Stimulated activated CD8-positive, alpha-beta memory T cell treated with anti-CD3 and anti-CD28 coated beads, Interleukin-2, amount 100 ng/mL, for 1 hour (primary cell): Measurements from ENCODE around the gene ERGIC1.
A peak's percentile ranks its signal among the peaks of the same experiment; 100 is the strongest.
"Not testable (repeated sequence)": the region's sequence is repeated elsewhere in the genome, so short reads cannot be mapped to it uniquely, and the experiment has no call there.

Source experiments
- DNase-seq, 2 donors: peaks; one replicate each; pipeline ENCODE4 v3.0.0-alpha.2; 2020; ENCODE audit warnings: low read depth in 2 of 2

ERGIC1 gene, protein sequence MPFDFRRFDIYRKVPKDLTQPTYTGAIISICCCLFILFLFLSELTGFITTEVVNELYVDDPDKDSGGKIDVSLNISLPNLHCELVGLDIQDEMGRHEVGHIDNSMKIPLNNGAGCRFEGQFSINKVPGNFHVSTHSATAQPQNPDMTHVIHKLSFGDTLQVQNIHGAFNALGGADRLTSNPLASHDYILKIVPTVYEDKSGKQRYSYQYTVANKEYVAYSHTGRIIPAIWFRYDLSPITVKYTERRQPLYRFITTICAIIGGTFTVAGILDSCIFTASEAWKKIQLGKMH

DNA sequence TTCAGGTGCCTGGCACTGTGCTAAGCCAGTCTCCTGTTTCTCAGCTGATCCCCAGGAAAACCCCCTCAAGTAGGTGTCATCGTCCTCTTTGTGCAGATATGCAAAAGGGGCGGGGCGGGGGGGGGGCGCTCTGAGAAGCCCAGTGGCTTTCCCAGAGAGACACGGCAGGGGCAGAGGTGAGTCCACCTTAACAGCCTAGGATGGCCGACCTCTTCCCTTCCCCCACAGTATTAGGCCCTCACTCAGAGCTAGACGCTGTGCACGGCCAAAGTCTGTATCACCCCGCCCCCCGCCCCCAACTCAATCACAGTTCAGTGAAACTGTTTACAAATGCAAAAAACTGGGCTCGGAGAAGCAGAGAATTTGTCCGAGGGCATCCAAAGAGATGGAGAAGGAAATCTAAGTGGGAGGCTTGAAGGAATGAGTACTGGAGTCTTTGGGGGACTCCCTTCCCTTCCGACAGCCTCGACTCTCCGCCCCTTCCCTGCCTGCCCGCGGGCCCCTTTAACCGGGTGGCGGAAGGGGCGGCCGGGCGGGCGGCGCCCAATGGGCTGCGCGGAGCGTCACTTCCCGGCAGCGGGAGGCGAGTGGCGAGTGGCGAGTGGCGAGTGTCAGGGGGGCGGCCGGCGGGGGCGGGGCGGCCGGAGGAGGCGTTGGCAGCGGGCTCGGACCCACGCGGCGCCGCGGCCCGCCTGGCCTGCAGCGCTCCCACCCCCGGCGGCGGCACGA lies at the start of gene ERGIC1:
Gene ERGIC1 (plus strand): TSS at position 566 of the 729 bp plus-strand sequence. CDS start 163 bp downstream, at position 729.
- peak; percentile 39 to 51 for DNase-seq

DNA sequence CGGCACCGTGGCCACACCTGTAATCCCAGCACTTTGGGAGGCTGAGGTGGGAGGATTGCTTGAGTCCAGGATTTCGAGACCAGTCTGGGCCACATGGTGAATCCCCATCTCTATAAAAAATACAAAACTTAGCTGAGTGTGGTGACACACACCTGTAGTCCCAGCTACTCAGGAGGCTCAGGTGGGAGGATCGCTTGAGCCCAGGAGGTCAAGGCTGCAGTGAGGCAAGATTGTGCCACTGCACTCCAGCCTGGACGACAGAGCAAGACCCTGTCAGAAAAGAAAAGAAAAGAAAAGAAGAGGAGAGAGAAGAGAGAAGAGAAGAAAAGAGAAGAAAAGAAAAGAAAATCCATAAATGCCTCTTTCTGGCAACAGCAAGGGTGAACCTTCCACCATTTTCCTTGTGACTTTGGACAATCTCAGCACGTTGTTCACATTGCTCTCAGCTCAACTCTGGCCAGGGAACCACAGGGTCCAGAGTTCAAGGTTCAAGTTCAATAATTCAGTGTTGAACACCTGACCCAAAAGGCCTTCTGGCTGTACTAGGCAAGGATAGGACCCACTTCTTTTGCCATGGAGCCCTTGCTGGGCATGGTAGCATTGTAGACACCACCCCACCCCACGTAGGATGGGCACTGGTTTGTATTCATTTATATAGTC lies 48.5 kb upstream of the ERGIC1 start:
- no peak for DNase-seq

DNA sequence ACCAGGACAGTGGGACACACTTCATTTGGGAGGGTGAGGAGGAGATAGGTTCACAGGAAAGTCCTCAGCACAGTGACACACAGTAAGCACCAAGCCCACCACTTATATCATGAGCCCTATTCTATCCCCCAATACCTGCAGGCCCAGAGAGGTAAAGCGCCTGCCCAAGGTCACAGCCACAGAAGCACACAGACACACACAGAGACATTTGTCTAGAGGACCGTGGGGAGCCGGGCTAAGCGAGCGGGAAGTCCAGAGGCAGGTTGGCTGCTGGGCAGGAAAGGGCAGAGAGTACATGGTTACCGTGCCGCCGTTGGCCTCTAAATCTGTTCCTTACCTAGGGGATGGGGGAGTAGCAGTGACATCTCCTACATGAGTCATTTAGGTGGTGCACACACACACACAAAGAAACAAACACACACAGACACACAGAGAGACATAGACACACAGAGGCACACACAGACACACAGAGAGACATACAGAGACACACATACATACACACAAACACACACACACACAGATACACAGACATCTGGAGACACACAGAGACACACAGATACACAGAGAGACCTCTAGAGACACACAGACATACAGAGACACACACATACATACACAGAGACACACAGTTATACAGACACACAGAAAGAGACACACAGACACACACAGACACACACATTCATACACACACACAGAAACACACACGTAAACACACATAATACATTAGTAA lies 47.2 kb upstream of the ERGIC1 start:
- DNase-seq = no peak

DNA sequence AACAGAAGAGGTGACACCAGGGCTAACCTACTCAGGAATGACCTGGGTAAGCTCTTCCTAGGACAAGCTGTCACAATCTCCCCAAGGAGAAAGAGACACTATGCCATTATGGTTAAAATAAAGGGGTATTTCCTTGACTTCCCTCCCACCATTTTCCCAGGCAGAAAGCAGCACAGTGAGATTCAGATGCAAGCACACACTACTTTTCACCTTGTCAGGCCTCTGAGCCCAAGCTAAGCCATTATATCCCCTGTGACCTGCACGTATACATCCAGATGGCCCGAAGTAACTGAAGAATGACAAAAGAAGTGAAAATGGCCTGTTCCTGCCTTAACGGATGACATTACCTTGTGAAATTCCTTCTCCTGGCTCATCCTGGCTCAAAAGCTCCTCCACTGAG lies 46.5 kb upstream of the ERGIC1 start:
- not testable (repeated sequence) for DNase-seq

DNA sequence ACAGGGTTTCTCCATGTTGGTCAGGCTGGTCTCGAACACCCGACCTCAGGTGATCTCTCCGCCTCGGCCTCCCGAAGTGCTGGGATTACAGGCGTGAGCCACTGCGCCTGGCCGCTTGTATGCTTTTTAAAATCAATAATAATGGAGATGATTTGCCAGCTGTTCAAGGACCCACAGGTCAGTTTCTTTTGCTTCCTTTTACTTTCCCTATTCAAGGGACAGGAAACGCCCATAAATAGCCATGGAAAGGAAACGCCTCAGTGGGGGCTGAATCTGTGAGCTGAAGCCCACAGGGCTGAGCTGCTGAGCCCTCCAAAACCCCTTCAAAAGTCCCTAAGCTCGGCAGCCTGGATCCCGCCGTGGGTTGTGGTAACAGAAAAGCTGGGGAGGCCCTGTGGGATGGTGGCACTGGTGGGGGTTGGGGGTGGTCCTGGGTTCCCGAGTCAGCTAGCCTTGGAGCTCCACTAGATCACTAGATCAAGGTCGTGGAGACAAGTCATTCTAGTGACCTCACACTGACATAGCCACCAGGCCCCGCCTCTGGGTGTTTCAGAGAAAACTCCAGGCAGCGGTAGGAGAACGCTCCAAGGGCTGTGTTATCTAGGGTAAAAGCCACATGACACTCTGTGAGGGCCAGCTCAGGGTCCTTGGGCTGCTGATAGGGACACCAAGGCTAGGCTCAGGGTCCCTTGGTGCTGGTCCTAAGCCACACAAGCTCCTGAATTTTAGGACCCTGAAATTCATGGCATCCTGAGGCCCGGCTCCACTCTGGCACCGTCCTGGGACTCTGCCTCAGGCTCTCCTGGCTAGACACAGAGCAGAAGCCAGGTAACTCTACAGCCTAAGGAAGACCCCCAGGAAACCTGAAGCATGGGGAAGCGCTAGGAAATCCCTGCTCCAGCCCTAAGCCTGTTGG lies 45.0 kb upstream of the ERGIC1 start:
- DNase-seq = no peak

DNA sequence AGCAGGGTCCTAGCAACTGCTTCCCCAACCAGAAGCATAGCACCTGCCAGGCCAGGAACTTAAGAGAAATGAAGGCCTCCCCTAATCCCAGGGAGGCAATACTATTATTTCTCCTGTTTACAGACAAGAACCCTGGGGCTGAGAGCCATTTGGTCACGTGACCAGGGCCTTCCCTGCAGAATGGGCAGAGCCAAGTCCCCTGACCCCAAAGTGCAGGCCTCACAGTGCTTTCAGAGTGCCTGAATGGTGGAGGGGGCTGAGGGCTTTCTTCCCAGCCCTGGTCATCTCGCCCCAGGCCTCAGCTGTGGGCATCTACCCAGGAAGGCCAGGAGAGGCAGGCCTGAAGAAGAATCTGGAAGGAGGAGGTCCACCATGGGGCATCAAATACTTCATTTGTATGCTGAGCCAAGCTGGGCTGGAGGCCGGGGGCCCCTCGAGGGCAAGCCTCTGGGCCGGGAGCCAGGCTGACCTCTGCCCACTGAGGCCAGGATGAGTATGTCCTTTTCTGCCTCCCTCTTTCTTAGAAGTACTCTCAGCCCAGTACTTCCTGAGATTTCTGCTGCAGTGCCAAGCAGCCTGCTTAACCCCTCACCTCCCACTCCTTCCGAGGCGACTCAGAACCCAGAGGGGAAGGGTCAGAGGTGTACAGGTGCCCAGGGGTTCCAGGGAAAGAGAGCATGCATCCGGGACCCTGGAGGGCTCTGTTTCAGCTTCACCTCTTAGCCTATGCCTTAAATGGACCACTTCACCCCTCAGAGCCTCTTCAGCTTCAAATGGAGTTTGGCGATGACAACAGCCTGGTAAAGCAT lies 44.2 kb upstream of the ERGIC1 start:
- no peak for DNase-seq

DNA sequence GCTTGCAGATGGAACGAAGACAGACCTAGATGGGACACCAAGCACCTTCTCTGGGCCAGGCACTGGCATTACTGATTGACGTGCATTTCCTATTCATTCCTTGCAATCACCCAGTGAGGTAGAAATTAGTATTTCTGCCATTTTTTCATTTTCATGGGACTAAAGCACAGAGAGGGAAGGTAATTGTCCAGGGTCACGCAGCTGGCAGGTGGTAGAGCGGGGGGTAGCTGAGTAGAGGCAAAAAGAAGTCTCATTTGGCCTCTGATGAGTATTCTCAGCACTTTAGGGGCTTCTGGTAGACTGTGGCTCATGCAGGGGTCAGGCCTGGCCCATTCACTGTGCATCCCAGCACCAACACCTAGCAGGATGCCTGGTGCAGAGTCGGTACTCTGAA lies 43.6 kb upstream of the ERGIC1 start:
- no peak for DNase-seq

DNA sequence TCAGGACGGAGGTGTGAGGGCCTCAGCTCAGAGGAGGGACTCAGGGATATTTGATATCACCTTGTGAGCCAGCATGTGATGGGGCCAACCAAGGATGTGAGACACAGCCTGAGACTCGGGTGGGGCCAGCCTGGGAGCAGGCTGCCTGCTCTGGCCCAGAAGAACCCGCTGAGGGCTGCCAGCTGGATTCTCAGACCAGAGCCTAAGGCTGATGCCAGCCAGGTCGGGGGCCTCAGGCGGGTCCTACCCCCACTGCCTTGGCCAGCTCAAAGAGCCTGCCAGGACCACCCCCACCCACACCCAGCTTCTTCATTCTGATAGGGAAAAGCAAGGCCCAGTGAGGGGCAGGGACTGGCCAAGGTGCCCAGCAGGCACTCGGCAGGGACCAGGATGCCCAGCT lies 42.8 kb upstream of the ERGIC1 start:
- no peak for DNase-seq

DNA sequence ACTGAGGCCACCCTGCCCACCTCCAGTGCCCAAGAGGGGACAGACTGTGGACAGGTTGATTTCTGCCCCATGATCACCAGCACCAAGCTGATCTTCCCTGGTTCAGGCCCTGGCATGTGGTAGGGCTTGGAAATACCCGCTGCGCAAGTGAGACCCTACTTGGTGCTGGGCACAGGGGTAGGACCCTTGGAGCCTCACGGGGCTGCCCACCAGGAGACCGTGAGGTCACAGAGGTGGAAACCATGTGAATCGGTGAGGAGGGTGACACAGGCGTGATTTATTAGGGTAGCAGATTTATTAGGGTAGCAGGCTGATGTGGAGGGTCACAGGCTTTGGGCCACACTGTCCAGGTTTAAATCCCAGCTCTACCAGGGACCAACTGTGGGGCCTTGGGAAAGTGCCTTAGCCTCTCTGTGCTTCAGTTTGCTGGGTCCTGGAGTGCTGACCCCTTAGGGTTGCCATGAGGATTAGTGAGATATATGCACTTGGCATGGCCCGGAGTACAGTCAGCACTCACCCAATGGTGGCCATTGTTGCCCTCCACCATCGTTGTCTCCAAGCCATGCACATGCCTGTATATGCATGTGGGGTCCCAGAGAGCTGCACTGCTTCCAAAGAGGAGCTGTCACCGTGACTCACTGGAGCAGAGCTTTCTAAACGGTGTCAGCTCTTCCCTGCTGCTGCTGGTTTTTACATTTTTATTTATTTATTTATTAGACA lies 42.2 kb upstream of the ERGIC1 start:
- DNase-seq = no peak

DNA sequence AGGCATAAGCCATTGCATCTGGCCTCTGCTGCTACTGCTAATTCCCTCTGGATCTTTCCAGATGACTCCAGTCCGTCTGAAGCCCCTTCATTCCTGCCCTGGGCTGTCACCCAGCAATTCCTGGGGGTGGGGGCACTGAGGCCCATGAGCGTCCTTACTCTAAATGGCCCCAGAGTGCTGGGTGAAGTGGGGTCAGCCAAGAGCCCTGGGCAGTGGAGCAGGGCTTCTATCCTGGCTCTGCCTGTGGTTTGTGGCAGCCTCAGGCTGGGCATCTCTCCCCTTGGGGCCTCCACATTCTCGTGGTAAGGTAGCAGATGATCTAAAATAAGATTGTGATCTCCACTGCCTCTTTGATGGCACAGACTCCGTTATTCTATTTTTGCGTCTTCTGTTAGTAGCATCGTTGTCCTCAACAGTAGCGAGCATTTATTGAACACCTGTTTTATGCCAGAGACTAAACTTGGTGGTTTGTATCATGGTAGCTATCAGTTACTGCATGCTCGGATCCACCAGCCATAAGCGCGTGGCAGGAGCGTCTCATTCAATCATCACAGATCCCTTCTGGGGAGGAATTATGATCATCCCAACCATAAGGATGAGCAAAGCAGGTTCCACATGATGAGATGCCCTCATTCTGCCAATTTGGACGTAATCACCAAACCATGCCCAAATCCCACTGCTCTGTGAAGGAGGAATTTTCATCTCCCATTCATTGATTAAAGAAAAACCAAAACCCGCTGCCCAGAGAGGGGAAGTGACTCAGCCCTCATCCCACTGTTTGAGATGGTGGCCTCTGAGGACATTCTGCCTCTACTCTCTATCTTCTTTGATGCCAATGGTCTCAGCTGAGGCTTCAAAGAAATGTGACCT lies 41.1 kb upstream of the ERGIC1 start:
- no peak for DNase-seq

DNA sequence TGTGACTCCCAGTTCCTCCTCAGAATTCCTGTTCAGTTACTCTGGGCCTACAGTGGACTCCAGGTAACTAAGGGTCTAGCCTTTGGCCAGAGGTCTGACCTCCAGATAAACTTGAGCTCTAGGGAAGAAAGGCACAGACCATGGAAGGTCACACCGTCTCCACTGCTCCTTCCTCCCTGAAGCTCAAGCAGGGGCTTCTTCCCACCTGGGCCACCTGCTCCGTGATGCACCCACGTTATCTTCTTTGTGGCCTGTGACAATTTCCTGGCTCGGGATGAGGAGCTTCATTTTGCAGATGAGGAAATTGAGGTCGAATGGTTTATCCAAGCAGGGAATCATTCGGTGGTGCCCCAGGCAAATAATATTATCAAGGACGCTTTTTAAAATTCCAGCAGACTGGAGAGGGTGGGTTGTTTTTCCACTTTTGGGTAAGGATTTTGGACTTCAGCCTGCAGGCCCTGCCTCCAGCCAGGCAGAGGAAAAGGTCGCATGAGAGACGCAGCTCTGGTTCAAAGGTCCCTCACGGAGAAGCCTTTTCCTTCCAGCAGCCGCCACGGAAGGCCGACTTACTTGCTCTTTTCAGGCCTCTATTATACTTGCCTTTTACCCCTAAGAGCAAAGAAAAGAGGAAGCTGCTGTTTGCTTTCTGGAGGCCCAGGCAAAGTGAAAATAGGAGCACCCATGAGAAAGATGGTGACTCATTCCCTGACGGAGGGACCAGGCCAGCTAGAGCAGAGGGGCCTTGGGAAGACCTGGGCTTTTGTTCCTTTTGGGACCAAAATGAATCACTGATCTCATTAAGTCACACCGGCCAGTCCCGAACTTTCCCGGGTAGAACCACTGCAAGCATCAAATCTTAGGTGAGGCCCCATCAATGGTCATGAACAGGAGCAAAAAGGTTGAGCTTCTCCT lies 40.2 kb upstream of the ERGIC1 start:
- no peak for DNase-seq

DNA sequence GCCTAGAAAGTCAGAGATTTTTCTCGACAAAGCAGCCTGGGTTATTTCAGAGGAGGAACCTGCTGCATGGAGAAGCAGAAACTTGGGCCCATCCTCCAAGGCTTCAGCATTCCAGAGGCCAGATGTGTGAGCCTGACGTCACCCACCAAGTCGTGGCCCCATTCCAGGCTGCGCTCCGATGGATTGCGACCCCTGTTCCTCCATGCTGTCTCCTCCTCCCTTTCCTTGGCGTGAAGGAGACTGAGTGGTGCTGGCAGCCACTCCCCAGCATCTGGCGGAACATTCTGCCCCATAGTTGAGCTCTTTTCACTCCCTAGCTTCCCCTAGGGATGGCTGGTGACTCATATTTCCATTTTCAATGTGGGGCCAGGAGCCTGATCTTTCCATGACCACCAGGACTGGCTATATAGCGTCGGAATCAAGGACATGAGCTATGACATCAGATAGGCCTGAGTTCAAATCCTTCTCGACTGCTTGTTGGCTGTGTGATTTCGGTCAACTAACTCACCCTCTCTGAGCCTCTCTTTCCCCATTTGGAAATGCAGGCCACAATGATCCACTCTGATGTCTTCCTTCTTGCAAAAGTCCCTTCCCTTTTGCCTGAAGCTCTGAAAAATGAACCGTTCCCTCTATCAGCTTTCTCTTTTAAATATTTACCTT lies 38.6 kb upstream of the ERGIC1 start:
- DNase-seq = no peak

DNA sequence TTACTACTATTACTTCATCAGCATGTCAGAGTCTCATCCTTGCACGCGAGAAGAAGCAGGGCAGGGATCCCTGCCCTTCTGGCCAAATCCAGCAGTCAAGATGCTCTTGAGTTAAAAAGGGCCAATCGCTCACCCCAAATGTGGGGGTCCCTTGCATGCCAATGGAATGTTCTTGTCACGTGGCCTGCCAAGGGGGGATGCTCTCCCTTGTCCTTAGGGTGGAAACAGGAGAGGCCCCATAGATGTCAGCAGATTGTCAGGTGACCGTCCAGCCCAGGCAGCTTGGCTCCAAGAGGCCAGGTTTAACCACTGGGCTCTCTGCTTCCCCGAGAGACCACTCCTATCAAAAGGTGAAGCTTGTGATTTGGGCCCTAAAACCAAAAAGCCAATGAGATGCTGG lies 37.7 kb upstream of the ERGIC1 start:
- no peak for DNase-seq

DNA sequence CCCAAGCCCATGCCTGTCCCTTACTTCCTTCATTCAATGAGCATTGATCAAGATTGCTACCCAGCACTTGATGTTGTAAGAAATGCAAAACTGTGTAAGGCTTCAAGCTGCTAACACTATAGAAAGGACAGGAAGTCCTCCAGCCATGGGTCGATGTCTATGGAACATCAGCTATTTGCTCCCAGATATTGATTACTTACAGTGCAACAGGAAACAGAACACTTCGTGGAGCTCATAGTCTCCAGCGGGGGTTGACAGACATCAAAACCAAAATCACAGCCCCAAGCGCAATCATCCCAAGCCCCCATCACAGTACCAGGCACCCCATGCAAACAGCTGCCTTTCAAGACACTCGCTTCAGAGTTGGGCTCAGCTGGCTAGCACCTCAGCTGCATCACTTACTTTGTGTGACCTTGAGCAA lies 36.3 kb upstream of the ERGIC1 start:
- no peak for DNase-seq

DNA sequence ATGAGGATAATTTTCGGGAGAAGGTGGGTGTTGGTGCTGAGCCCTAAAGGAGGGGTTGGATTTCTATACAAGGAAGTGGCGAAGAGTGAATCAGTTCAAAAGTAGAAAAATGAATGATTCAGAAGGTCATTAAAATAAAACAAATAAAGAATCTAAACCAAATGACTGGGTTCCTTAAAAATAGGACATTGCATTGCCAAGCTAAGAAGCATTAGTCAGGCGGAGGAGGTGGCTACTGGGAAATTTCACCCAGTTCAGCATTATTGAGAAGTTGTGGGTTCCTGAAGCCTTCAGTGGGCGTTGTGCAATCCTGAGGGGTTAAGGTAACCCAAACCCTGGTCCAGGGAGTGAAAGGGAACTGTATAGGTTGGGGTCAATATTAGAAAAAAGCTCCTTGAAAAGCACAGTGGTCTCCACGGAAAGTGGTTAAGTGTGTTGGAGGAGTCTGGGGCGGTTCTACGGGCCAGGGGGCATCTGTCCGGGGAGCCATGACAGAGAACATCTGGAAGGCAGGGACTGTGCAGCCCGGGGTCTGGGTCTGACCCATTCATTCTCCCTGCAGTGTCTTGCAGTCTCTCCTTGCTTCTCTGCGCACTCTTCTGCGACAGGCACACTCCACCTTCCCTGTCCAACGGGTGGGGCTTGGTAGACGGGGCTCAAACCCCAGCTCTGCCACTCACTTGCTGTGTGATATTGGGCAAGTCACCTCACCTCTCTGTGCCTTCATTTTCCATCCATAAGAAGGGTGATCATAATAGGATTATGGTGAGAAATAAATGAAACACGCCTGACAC lies 35.4 kb upstream of the ERGIC1 start:
- no peak for DNase-seq

DNA sequence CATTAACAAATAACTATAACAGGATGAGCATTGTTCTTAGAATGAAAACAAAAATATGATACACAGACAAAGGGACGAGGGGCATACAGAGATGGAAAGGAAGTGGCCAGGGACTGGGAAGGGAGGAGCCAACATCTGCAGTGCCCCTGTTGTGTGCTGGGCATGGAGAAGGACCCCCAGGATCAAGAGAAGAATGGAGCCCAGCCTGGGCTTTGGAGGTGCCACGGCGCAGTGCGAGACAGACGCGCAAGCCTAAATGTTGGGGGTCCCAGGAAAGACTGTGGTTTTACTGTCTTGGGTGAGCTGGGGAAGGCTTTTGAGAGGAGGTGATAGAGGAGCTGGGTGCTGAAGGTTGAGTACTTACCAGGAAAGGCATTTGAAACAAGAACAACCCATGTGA lies 34.6 kb upstream of the ERGIC1 start:
- no peak for DNase-seq
